GM18508 (cell line): ENCODE data around the gene TMEM258.

Experiments used
- ATAC-seq: cut with Tn5 transposase; IDR thresholded peaks from one replicate; pipeline ENCODE4 v1.9.1; 2021; ENCODE audit warnings: moderate number of reproducible peaks; ENCODE audit not compliant: insufficient read depth, unreplicated experiment

The TMEM258 gene

GRCh38 chr11:61762223-61762615 is 30.2 kb downstream of the TMEM258 start:
- no peak for ATAC-seq

GRCh38 chr11:61761440-61762222 is 30.8 kb downstream of the TMEM258 start:
- ATAC-seq = no peak

GRCh38 chr11:61760946-61761345 is 31.5 kb downstream of the TMEM258 start:
- ATAC-seq = no peak

GRCh38 chr11:61757213-61757862 is 35.1 kb downstream of the TMEM258 start:
- ATAC-seq = no peak

- no peak for ATAC-seq
Observed at GRCh38 chr11:61756452-61757212, 35.8 kb downstream of the TMEM258 start.

GRCh38 chr11:61756147-61756451 is 36.3 kb downstream of the TMEM258 start:
- ATAC-seq = no peak

- ATAC-seq = no peak
Observed at GRCh38 chr11:61754534-61755482, 37.6 kb downstream of the TMEM258 start.

- no peak for ATAC-seq
Observed at GRCh38 chr11:61753672-61754071, 38.7 kb downstream of the TMEM258 start.

- ATAC-seq = no peak
Observed at GRCh38 chr11:61752925-61753521, 39.4 kb downstream of the TMEM258 start.

- no peak for ATAC-seq
Observed at GRCh38 chr11:61752117-61752924, 40.1 kb downstream of the TMEM258 start, which contains the start of gene MYRF. TSS of gene MYRF (plus strand) at chr11:61752636. CDS start at chr11:61752745, 109 bp downstream.

- ATAC-seq = no peak
Observed at GRCh38 chr11:61751384-61751783, 41.0 kb downstream of the TMEM258 start.

- no peak for ATAC-seq
Observed at GRCh38 chr11:61750631-61751273, 41.6 kb downstream of the TMEM258 start.

- ATAC-seq = no peak
Observed at GRCh38 chr11:61749591-61750217, 42.7 kb downstream of the TMEM258 start.

- no peak for ATAC-seq
Observed at GRCh38 chr11:61747967-61748285, 44.5 kb downstream of the TMEM258 start.

- no peak for ATAC-seq
Observed at GRCh38 chr11:61747192-61747966, 45.0 kb downstream of the TMEM258 start.

- ATAC-seq = no peak
Observed at GRCh38 chr11:61746442-61747191, 45.8 kb downstream of the TMEM258 start.
